ENCODE measurements around the gene CCT7. TPM values are rescaled to one million over a fixed set of nuclear protein-coding genes. Genes with fewer than 3 reads are reported as not detected.
"Not testable (repeated sequence)": the region's sequence is repeated elsewhere in the genome, so short reads cannot be mapped to it uniquely, and the experiment has no call there.

The CCT7 gene
- total and polyA plus RNA-seq, 2 donors (not counting 3 experiments of a cell fraction or from before 2014, with no cell fraction given), result 343 to 362 TPM

GRCh38 chr2:73262108-73262651, 28.1 kb downstream of the CCT7 start:
- H3K4me2 ChIP-seq (ENCODE audit: insufficient read depth, low read length), result no peak overlapping the region
- no TSS peak for BruUV-seq (replicated peaks)
- no peaks in the 10 kb centered on the region for H3K9me3 ChIP-seq (replicated peaks; ENCODE audit: control insufficient read depth, insufficient read depth, low read length)
- intact Hi-C loops (cut with micrococcal nuclease), result loop anchor here (5.0 kb wide), 1 partner anchor 100 kb away; no protein-coding TSS in a partner anchor
- no peak for DNase-seq (ENCODE audit: low read depth, low spot score)
- H3K79me2 ChIP-seq (ENCODE audit: control insufficient read depth, insufficient read depth, low read length), result no peaks in the 10 kb centered on the region
- H3K9ac ChIP-seq (replicated peaks; ENCODE audit: extremely low read depth, insufficient read depth, low read length), result no peak overlapping the region
- TF ChIP-seq FOS (IDR thresholded peaks at IDR 0.05; ENCODE audit: borderline replicate concordance, insufficient read depth, low read length) (no peak), EZH2 (IDR thresholded peaks at IDR 0.05; ENCODE audit: borderline replicate concordance, low read depth, low read length, severe bottlenecking) (no peak), JUN (IDR thresholded peaks at IDR 0.05; ENCODE audit: borderline replicate concordance, insufficient read depth, insufficient read length, low read depth) (no peak)
- no peak overlapping the region for H3K4me3 ChIP-seq (replicated peaks in 1 of 3; ENCODE audit: insufficient read depth in 1 of 3, low read depth in 1 of 3, low read length in 3 of 3)
- H4K20me1 ChIP-seq (replicated peaks; ENCODE audit: control insufficient read depth, extremely low read depth, insufficient read depth, low read length), result no peaks in the 10 kb centered on the region
- CTCF ChIA-PET, result interaction anchor here (0.7 kb wide), 1 partner anchor 50 kb away, joined by 3 read pairs; no protein-coding TSS in a partner anchor
- no peaks in the 10 kb centered on the region for H3K36me3 ChIP-seq (ENCODE audit: control insufficient read depth in 2 of 2, extremely low read depth in 1 of 2, insufficient read depth in 2 of 2, low read length in 2 of 2)
- no peak overlapping the region for H2AFZ ChIP-seq (ENCODE audit: low read depth, low read length)
- FAIRE-seq, result no peak
- no peaks in the 10 kb centered on the region for H3K4me1 ChIP-seq (ENCODE audit: control insufficient read depth, extremely low read depth, insufficient read depth, low read length)
- H3K9me1 ChIP-seq (replicated peaks; ENCODE audit: control insufficient read depth, extremely low read depth, insufficient read depth, low read length), result no peaks in the 10 kb centered on the region
- H3K27ac ChIP-seq (ENCODE audit: insufficient read depth, low read depth, low read length), result no peak overlapping the region
- H3K27me3 ChIP-seq (ENCODE audit: control insufficient read depth in 2 of 2, insufficient read depth in 2 of 2, low read length in 2 of 2), result peaks cover 2 to 4% of the 10 kb centered on the region in 2 experiments
- dilution Hi-C loops (cut with MboI; ENCODE audit: extremely low pct_ligation_motif_present, low sequenced_read_pairs), result no loop called here
- POLR2A ChIA-PET, result no interaction called here

GRCh38 chr2:73262691-73263429, 28.8 kb downstream of the CCT7 start:
- CTCF ChIA-PET, result interaction anchor here (1.0 kb wide), 1 partner anchor 30 kb away, joined by 4 read pairs; the partner anchor contains the start of gene EGR4
- H3K4me1 ChIP-seq (ENCODE audit: control insufficient read depth, extremely low read depth, insufficient read depth, low read length); H3K9ac ChIP-seq (replicated peaks; ENCODE audit: extremely low read depth, insufficient read depth, low read length); FAIRE-seq; H3K4me3 ChIP-seq (replicated peaks in 1 of 3; ENCODE audit: insufficient read depth in 1 of 3, low read depth in 1 of 3, low read length in 3 of 3); H3K36me3 ChIP-seq (ENCODE audit: control insufficient read depth in 2 of 2, extremely low read depth in 1 of 2, insufficient read depth in 2 of 2, low read length in 2 of 2); DNase-seq (ENCODE audit: low read depth, low spot score); H2AFZ ChIP-seq (ENCODE audit: low read depth, low read length); H3K4me2 ChIP-seq (ENCODE audit: insufficient read depth, low read length); H3K27me3 ChIP-seq (ENCODE audit: control insufficient read depth in 2 of 2, insufficient read depth in 2 of 2, low read length in 2 of 2); H3K9me1 ChIP-seq (replicated peaks; ENCODE audit: control insufficient read depth, extremely low read depth, insufficient read depth, low read length); dilution Hi-C loops (cut with MboI; ENCODE audit: extremely low pct_ligation_motif_present, low sequenced_read_pairs); H3K9me3 ChIP-seq (replicated peaks; ENCODE audit: control insufficient read depth, insufficient read depth, low read length); H4K20me1 ChIP-seq (replicated peaks; ENCODE audit: control insufficient read depth, extremely low read depth, insufficient read depth, low read length); H3K27ac ChIP-seq (ENCODE audit: insufficient read depth, low read depth, low read length); BruUV-seq (replicated peaks); H3K79me2 ChIP-seq (ENCODE audit: control insufficient read depth, insufficient read depth, low read length): not testable (repeated sequence)
- POLR2A ChIA-PET, result interaction anchor here (0.7 kb wide), 1 partner anchor 1557 kb away, joined by 3 read pairs; no protein-coding TSS in a partner anchor
- intact Hi-C loops (cut with micrococcal nuclease), result loop anchor here (5.0 kb wide), 1 partner anchor 101 kb away; no protein-coding TSS in a partner anchor

Measured in endothelial cell of umbilical vein (primary cell).